Measurements from ENCODE around the gene LRRC25.
"Not testable (repeated sequence)": the region's sequence is repeated elsewhere in the genome, so short reads cannot be mapped to it uniquely, and the experiment has no call there.

LRRC25 gene

GRCh38 chr19:18383622-18384021, 13.8 kb downstream of the LRRC25 start:
- DNase-seq (ENCODE audit: extremely low read depth in 1 of 2, low read depth in 1 of 2), result not testable (repeated sequence)

- DNase-seq (ENCODE audit: extremely low read depth in 1 of 2, low read depth in 1 of 2), result no peak
Observed at GRCh38 chr19:18380843-18381242, 16.6 kb downstream of the LRRC25 start.

GRCh38 chr19:18379803-18380747, 17.3 kb downstream of the LRRC25 start:
- DNase-seq (ENCODE audit: extremely low read depth in 1 of 2, low read depth in 1 of 2), result no peak

- no peak for DNase-seq (ENCODE audit: extremely low read depth in 1 of 2, low read depth in 1 of 2)
Observed at GRCh38 chr19:18377026-18377425, 20.4 kb downstream of the LRRC25 start.

- peak in 1 of 2 donors; percentile 28 for DNase-seq (ENCODE audit: extremely low read depth in 1 of 2, low read depth in 1 of 2)
Observed at GRCh38 chr19:18373892-18374629, 23.4 kb downstream of the LRRC25 start.

GRCh38 chr19:18373407-18373891, 24.0 kb downstream of the LRRC25 start:
- no peak for DNase-seq (ENCODE audit: extremely low read depth in 1 of 2, low read depth in 1 of 2)

GRCh38 chr19:18368504-18369222, 28.8 kb downstream of the LRRC25 start:
- DNase-seq (ENCODE audit: extremely low read depth in 1 of 2, low read depth in 1 of 2), result no peak

- no peak for DNase-seq (ENCODE audit: extremely low read depth in 1 of 2, low read depth in 1 of 2)
Observed at GRCh38 chr19:18366021-18366435, 31.4 kb downstream of the LRRC25 start.

GRCh38 chr19:18364826-18365528, 32.4 kb downstream of the LRRC25 start:
- no peak for DNase-seq (ENCODE audit: extremely low read depth in 1 of 2, low read depth in 1 of 2)

GRCh38 chr19:18364277-18364825, 33.1 kb downstream of the LRRC25 start:
- DNase-seq (ENCODE audit: extremely low read depth in 1 of 2, low read depth in 1 of 2), result not testable (repeated sequence)

GRCh38 chr19:18363787-18364186, 33.6 kb downstream of the LRRC25 start:
- no peak for DNase-seq (ENCODE audit: extremely low read depth in 1 of 2, low read depth in 1 of 2)

- no peak for DNase-seq (ENCODE audit: extremely low read depth in 1 of 2, low read depth in 1 of 2)
Observed at GRCh38 chr19:18362934-18363542, 34.4 kb downstream of the LRRC25 start.

GRCh38 chr19:18361646-18362045, 35.8 kb downstream of the LRRC25 start:
- DNase-seq (ENCODE audit: extremely low read depth in 1 of 2, low read depth in 1 of 2), result no peak

GRCh38 chr19:18357041-18357440, 40.4 kb downstream of the LRRC25 start:
- DNase-seq (ENCODE audit: extremely low read depth in 1 of 2, low read depth in 1 of 2), result no peak

- not testable (repeated sequence) for DNase-seq (ENCODE audit: extremely low read depth in 1 of 2, low read depth in 1 of 2)
Observed at GRCh38 chr19:18354743-18355142, 42.7 kb downstream of the LRRC25 start.

GRCh38 chr19:18353378-18354005, 43.9 kb downstream of the LRRC25 start:
- DNase-seq (ENCODE audit: extremely low read depth in 1 of 2, low read depth in 1 of 2), result no peak

- DNase-seq (ENCODE audit: extremely low read depth in 1 of 2, low read depth in 1 of 2), result no peak
Observed at GRCh38 chr19:18351544-18351943, 45.9 kb downstream of the LRRC25 start.

- no peak for DNase-seq (ENCODE audit: extremely low read depth in 1 of 2, low read depth in 1 of 2)
Observed at GRCh38 chr19:18350490-18350889, 46.9 kb downstream of the LRRC25 start.

- no peak for DNase-seq (ENCODE audit: extremely low read depth in 1 of 2, low read depth in 1 of 2)
Observed at GRCh38 chr19:18349524-18350128, 47.8 kb downstream of the LRRC25 start.
